HG03520 (cell line): ENCODE results near the gene RPS6KA2.
"Not testable (repeated sequence)": the region's sequence is repeated elsewhere in the genome, so short reads cannot be mapped to it uniquely, and the experiment has no call there.

Source experiments
- ATAC-seq: cut with Tn5 transposase; IDR thresholded peaks from one replicate; pipeline ENCODE4 v1.9.1; 2021; ENCODE audit warnings: mild to moderate bottlenecking, moderate library complexity; ENCODE audit not compliant: unreplicated experiment

The RPS6KA2 gene

DNA sequence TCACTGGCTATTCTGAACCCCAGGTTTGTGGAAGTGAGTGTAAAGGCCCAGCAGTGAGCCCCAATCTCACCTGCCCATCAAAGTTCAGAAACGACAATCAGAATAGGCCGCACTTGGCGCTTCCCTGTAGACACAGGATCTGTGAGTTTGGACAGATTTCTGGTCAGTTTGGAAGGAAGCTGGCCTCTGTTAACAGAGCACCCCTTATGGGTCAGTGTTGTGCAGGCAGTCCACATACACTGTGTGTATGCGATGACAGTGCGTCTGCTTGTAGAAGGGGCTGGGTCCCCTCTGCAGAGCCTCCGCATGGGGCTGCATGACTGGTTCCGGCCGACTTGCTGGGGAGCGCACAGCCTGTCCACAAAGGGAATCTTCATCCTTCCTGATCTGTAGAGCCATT is 240.9 kb downstream of the RPS6KA2 start:
- ATAC-seq, result no peak

DNA sequence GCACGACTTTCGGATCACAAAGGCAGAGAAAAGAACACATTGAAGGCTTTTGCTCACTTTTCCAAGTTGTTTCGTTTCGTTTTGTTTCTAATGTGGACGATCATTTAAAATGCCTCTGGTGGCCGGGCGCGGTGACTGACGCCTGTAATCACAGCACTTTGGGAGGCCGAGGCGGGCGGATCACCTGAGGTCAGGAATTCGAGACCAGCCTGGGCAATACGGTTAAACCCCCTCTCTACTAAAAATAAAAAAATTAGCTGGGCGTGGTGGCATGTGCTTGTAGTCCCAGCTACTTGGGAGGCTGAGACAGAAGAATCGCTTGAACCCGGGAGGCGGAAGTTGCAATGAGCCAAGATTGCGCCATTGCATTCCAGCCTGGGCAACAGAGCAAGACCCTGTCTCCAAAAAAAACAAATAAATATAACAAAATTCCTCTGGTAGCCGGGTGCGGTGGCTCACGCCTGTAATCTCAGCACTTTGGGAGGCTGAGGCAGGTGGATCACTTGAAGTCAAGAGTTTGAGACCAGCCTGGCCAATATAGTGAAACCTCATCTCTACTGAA is 243.2 kb downstream of the RPS6KA2 start:
- ATAC-seq, result peak; percentile 0

DNA sequence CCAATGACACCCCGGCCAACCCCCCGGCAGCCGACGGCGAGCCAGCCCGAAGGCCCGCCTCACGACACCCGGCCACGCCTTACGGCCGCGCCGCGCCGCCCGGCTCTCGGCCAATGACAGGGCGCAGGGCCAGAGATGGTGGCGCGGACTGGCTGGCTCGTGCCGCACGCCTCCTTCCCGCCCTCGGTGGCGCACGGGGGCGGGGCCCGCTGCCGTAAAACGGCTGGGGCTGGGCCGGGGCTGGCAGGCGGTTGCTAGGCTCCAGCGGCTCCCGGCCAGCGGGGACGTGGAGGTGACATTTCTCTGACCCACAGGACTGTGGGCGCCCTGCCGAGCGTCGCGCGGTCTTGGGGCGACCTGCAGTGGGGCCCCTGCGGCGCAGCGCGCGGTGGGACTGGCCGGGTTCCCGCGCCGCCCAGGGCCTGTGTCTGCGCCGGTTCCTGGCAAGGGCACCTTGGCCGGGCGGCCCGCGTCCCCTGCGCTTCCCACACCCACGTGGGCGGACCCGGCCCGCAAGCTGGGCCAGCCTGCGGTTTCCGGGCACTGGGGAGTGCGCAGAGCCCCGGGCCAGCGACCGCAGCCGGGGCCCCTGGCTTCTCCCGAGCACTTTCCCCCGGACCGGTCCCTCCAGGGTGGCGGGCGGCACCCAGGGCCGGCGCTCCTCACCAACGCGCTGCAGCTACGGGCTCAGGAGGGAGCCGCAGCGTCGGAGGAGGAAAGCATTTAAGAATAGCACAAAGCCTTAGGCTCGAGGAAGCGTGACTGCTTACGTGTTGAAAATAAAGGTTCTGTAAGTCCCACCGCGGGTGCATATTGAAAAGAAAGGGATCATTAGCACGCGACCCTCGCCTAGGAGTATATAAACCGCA is 243.9 kb downstream of the RPS6KA2 start, which contains the start of gene MPC1:
Gene MPC1 (minus strand): TSS at position 8 of the 869 bp plus-strand sequence. CDS start 64 bp downstream, outside the sequence.
- ATAC-seq, result peak; percentile 79

DNA sequence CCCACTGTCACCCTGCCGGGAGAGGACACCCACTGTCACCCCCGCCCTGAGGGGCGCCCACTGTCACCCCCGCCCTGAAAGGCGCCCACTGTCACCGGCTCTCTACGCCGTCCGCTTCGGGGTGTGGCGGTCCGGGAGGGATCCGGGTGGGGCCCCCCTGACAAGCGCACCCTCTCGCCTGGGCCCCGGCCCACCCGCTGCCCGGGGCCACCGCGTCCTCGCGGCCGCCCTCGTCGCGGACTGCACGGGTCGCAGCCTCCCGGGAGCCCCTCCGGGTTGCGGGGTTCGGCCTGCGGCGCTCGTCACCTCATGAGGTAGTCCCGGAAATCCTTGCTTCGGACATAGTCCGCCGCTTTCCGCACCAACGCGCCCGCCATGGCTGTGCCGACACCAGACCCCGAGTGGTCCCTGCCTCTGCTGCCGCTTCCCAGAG is 244.5 kb downstream of the RPS6KA2 start:
- ATAC-seq, result peak; percentile 3

DNA sequence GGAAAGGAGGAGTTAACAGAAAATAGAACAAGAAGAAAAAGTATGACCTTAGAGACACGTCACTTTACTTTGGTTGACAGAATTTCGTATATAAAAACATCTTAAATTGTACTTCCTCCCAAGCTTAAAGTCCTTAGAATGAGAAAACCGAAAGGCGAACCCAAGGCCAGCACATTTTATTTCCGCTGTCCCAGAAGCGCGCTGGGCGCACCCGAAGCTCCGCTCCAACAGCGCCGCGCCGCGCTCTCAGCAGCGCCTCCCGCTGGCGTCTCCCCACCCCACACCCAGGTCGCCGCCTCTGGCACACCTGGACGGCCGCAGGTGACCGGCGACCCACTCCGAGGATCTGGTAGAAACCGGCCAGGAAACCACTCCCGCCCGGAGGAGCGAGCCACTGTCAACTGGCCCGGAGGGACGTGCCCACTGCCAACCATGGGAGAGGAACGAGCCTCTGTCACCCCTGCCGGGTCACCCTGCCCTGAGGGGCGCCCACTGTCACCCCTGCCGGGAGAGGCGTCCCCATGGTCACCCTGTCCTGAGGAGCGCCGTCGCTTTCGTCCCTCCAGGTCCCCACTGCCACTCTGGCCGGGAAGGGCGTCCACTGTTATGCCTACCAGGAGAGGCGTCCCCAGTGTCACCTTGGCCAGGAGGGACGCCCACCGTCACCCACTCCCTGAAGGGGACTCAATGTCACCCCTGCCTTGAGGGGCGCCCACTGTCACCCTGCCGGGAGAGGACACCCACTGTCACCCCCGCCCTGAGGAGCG is 245.1 kb downstream of the RPS6KA2 start:
- ATAC-seq, result peak; percentile 43

DNA sequence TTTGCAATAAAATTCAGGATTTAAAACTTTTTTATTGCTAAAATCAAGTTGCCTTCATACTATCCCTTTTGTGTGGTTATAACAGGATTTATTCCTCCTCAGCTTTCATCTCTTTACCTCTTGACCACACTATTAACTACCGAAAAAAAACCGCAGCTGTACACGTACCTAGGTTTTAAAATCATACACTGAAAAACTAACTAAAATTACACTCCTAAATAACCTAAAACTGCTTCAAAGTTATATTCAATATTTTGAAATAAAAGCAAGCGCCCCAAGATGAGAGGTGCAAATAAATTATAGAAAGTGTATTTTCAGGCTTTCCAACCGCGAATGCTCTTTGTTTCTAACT is 245.7 kb downstream of the RPS6KA2 start:
- ATAC-seq, result no peak

DNA sequence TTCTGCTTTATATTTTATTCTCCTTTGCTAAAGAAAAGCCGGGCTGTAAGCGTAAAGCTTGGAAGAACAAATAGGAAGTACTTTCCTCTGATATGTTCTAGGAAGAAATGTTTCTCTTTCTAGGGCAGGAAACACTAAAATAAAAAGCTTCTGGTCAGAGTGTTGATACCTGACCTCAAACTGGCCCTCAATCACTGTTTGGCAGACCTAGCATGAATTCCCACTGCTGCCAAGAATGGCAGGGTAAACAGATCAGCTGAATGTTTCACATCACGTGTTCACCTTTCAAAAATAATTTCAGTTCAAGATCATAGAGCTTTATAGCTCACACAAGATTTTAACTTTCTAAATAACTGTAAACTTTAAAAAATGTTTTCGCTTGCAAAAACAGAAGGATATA is 247.3 kb downstream of the RPS6KA2 start:
- no peak for ATAC-seq

DNA sequence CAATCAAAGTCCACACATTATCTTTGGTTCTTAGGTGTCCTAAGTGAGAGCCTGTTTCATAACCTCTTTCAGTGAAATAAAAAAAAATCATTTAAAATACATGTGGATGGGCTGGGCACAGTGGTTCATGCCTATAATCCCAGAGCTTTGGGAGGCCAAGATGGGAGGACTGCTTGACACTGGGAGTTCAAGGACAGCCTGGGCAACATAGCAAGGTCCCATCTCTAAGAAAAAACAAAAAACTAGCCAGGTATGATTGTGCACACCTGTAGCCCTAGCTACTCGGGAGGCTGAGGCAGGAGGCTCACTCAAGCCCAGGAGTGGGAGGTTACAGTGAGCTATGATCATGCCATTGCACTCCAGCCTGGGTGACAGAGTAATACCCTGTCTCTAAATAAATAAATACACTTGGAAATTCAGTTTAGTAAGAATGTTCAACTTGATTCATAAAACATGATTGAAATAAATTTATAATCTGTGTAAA is 247.9 kb downstream of the RPS6KA2 start:
- no peak for ATAC-seq

DNA sequence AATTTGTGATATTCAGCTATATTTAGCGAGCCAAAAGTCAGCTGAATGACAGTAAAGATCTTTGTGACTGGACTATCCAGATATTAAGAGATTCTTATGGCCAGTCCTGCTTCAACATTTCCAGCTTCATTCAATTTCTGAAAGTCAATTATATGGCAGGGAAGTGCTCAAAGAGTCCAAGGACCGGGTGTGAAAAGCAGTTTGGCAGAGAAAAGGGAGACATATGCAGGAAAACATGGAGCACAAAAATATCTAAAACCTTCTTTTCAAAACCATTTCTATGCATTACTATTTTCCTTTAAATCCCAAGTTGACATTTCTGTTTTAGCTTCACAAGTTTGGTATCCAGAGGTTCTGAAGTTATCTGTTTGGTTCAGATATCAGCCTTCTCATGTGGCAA is 249.3 kb downstream of the RPS6KA2 start:
- no peak for ATAC-seq

DNA sequence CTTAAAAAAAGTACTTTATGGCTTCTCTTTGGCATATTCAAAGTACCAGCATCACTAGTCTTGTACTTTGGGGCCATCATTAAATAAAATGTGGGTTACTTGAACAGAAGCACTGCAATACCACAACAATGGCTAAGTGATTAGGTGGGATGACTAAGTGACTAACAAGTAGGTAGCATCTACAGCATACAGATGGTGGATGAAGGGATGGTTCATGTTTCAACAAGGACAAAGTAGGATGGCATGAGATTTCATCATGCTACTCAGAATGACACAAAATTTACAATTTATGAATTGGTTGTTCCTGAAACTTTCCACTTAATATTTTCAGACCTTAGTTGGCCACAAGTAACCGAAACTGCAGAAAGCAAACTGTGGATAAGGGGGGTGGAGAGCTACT is 252.0 kb downstream of the RPS6KA2 start:
- no peak for ATAC-seq

DNA sequence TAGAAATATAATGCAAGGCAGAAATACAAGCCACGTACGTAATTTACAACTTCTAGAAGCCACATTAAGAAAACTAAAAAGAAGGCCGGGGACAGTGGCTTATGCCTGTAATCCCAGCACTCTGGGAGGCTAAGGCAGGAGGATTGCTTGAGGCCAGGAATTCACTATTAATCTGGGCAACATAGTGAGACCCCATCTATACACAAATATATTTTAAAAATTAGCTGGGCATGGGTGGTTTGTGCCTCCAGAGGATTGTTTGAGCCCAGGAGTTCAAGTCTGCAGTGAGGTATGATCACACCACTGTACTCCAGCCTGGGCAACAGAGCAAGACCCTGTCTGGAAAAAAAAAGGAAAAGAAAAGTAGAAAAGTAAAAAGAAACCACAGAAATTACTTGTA is 256.6 kb downstream of the RPS6KA2 start:
- ATAC-seq, result no peak

DNA sequence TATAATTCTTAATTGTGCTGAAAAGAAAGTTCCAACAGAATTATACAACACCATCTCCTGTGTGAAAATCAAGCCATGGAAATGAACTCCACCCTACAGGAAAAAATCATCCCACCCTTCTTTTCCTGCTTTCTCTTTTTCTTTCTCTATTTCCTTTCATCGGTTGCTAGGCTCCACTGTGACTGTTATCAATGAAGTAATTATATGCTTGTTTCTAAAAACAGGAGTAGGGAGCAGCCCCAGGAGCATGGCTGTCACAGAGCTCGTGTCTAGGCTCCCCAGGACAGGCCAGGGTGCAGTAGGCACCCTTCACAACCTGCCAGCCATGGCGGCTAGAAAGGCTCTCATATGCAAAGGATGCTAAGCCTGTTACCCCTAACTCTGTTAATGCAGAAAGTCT is 257.3 kb downstream of the RPS6KA2 start:
- ATAC-seq, result no peak

DNA sequence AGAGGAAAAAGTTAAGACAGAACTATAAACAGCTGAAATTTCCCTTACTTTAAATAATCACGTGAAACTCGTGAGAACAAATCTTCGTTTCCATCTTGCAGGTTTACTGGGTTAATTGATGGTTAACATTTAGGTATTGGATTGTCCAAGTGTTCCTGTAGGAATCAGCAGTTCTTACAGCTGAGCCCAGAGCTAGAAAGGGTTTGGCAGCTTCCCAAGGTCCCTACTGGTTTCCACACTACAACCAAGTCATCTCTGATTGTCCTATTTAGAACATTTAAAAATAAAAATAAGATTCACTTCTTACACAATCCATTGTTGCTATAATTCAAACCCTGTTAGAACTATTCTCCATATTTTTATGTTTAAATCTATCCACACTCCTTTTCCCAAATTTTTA is 260.1 kb downstream of the RPS6KA2 start:
- ATAC-seq, result no peak

DNA sequence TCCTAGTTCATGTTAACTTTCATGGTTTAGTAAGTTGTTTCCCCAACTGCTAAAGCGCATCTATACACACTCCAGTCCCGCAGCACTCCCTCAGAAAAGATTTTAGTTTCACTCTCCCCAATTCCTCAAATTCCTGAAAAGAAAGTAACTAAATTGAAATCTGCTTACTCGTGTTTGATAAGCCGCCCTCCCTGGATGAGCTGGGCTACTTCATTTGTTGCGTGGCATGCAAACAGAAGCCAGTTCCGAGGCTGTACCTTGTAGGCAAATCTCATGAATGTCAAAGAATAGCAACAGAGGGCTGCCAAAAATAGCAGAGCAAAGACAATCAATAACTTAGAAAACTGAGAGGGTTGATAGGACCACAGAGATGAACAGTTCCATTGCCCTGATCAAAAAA is 261.2 kb downstream of the RPS6KA2 start:
- ATAC-seq, result no peak

DNA sequence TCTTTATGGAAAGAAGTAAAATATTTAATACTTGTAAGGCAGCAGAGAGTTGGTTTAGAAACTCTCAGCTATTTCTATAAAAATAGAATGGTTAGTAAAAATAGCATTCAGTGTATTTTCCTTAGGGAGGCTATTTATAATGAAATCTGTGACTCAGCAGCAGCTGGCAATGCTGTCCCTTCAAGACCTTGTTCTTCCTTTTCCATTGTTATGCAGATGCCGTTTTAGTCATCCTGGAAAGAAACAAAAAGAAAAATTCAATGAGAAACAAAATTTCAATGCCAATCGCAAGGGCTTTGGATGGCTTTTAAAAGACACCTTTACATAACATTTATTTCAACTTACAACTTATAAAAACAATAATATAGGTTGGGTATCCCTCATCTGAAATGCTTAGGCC is 261.8 kb downstream of the RPS6KA2 start:
- ATAC-seq, result no peak

DNA sequence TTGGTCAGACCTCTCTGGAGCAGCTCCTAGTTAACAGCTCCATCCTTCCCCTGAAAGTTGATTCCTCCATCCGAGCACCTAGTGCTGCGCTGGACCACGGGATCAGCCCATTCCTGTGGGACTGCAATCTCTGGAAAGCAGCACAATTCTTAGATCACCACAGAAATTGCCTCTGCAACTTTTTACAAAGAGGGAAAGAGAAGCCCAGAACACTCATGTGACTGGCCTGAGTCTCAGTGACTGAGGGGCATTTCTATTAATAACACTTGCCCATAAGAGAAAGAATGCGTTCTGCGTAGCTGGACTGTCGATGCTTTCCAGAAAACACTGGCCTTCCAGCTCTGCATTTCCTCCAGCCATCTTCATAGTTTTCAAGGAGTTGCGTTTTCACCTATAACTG is 262.6 kb downstream of the RPS6KA2 start:
- no peak for ATAC-seq

DNA sequence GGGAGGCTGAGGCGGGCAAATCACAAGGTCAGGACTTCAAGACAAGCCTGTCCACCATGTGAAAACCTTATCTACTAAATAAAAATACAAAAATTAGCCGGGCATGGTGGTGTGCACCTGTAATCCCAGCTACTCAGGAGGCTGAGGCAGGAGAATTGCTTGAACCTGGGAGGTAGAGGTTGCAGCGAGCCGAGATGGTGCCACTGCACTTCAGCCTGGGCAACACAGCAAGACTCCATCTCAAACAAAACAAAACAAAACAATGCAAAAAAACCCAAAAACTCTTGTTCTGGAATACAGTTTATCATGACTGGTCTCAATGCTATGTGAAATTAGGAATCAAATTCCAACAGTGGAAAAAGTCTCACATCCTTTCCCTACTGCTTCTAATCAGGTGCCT is 264.6 kb downstream of the RPS6KA2 start:
- ATAC-seq, result not testable (repeated sequence)

DNA sequence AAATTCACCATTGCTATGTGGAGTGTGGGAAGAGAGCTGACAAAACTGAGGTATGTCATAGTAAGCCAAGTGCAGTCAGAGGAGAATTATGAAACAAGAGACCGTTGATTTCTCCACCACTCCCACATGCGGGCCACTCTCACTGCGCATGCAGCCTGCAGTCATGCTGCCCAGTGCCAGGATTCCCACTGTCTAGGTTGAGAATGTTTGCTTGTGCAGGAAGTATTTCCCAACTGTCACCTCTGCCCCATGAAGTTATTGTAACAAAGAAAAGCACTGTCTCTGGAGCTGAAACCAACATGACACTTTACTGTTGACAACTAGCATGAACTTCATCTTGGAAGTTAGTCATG is 266.0 kb downstream of the RPS6KA2 start:
- ATAC-seq, result no peak

DNA sequence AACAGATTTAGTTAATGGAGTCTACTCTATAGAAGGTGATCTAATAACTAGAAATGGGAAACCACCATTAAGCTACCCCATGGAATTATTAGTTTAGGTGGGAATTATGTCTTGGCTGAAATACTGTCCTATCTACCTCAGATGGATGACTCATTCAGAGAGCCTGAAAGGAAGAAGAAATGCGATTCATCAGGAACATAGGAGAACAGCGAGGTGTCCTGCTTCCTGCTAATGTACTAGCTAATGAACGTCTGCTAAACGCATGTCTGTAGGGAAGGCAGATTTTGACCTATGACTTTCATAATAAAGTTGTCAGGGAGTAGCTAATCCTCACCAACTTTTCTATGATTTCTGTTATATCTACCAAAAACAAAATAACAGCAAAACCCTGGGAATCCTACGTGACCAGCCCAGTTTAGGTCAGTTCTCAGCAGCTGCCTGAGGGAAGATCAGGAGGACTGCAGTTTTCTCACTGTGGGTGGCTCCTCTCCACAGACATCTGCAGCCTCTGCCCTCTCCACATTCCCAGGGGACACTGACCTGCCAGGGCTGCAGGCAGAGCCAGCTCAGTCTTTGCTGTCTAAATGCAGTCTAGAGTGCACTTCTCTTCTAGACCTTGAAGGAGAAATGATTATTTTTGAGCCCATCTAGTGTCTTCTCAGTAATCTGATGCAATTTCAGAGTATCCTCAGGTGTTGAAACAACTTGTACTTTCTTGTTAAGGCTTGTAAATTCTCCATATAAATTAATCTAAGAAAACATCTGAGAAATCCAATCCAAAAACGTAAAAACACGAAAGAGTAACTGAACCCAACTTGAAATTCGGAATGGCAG is 266.6 kb downstream of the RPS6KA2 start:
- no peak for ATAC-seq
